ENCODE results near the gene FUBP3.

DNA sequence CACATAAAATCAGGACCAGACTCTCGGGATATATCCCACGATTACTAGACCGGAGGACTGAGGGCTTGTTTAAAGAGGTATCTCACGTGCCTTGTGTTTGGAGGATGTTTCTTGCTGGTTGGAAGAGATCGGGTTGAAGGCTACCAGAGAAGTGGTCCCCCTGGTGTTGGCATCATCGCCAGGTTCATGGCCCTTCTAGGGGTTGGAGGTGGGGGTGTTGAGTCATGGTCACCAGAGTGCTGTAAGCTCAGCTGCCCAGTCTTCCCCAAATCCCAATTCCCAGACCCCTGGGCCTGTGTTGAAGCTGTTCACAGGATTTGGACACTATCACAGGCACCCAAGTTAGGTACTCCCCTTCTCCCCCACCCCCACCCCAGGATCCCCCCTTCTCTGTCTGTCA, 55.9 kb downstream of the FUBP3 start:
- TF ChIP-seq, protein P1, sequence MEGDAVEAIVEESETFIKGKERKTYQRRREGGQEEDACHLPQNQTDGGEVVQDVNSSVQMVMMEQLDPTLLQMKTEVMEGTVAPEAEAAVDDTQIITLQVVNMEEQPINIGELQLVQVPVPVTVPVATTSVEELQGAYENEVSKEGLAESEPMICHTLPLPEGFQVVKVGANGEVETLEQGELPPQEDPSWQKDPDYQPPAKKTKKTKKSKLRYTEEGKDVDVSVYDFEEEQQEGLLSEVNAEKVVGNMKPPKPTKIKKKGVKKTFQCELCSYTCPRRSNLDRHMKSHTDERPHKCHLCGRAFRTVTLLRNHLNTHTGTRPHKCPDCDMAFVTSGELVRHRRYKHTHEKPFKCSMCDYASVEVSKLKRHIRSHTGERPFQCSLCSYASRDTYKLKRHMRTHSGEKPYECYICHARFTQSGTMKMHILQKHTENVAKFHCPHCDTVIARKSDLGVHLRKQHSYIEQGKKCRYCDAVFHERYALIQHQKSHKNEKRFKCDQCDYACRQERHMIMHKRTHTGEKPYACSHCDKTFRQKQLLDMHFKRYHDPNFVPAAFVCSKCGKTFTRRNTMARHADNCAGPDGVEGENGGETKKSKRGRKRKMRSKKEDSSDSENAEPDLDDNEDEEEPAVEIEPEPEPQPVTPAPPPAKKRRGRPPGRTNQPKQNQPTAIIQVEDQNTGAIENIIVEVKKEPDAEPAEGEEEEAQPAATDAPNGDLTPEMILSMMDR (IDR thresholded peaks at IDR 0.05; ENCODE audit: insufficient read depth, low read length, poor library complexity, severe bottlenecking), result no peak
- no peak for TF ChIP-seq EZH2phosphoT487 (conservative IDR thresholded peaks at IDR 0.05; ENCODE audit: low read length)

Measured in SU-DHL-6 (cell line).